ENCODE data around the gene TNNI3K.

DNA sequence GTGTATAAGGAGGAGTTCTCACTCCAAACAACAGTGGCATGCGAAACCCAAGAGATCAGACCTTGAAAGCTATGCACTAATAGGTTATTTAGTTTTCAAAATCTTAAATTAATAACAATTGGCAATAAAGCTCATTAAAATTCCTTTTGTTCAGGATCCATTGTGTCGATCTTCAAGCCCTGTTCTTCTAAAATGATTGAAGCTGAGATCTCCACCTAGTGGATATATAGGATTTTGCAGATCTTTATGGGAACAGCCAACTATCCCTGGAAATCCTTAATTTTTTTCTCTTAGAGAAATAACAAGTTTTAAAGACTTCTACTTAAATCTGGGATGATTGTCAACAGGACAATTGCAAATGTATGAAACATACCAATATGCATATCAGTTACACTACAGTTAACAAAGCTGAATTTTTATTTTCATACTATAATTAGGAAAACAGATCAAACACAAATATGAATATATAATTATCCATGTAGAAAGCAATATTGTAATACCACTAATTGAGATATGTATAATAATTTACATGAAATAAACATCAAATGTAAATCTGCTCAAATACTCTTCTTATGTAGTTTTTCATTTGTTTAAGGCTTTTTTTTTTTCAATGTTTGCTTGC, 233.9 kb downstream of the TNNI3K start:
- TF ChIP-seq, protein P1, sequence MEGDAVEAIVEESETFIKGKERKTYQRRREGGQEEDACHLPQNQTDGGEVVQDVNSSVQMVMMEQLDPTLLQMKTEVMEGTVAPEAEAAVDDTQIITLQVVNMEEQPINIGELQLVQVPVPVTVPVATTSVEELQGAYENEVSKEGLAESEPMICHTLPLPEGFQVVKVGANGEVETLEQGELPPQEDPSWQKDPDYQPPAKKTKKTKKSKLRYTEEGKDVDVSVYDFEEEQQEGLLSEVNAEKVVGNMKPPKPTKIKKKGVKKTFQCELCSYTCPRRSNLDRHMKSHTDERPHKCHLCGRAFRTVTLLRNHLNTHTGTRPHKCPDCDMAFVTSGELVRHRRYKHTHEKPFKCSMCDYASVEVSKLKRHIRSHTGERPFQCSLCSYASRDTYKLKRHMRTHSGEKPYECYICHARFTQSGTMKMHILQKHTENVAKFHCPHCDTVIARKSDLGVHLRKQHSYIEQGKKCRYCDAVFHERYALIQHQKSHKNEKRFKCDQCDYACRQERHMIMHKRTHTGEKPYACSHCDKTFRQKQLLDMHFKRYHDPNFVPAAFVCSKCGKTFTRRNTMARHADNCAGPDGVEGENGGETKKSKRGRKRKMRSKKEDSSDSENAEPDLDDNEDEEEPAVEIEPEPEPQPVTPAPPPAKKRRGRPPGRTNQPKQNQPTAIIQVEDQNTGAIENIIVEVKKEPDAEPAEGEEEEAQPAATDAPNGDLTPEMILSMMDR (IDR thresholded peaks at IDR 0.05): peak in 5 of 6 experiments; percentile 27 to 57 (median 53)
- no peak for TF ChIP-seq POLR2A (IDR thresholded peaks at IDR 0.05)
